SK-N-SH (cell line): ENCODE results near the gene IQCE.

Experiments
- CHD2 ChIP-seq: fragments of 150-350 bp; IDR thresholded peaks from 2 replicates; pipeline ENCODE4 v1.6.1; 2018; ENCODE audit warnings: low read length; ENCODE audit not compliant: partially characterized antibody
- CTCF ChIP-seq: fragments of 200-600 bp; sonication (generic); IDR thresholded peaks from 2 replicates; pipeline ENCODE4 v1.6.1; 2017; ENCODE audit warnings: antibody characterized with exemption, mild to moderate bottlenecking, moderate library complexity

- TF ChIP-seq CTCF (peak; percentile 65), CHD2 (peak; percentile 17)
Observed at GRCh38 chr7:2555121-2556052, 3.4 kb upstream of the IQCE start, which contains the start of gene BRAT1.
